Peyer's patch (tissue), 4 donors: ENCODE results near the gene CARD10.

Experiments used
- POLR2A ChIP-seq, 2 donors: fragments of 450-650 bp; IDR thresholded peaks; one replicate each; pipeline ENCODE4 v1.5.1; 2017; ENCODE audit warnings: antibody characterized with exemption in 2 of 2, mild to moderate bottlenecking in 2 of 2, moderate library complexity in 2 of 2
- TF ChIP-seq, protein P1 (sequence below), 6 experiments: fragments of 450-650 bp in 4 of 6; fragments of 200-600 bp in 2 of 6; sonication (generic) in 1 of 6; IDR thresholded peaks; one replicate each; pipeline ENCODE4 v1.5.1; 2017 to 2019; ENCODE audit warnings: antibody characterized with exemption in 6 of 6, mild to moderate bottlenecking in 3 of 6, moderate library complexity in 1 of 6

DNA sequence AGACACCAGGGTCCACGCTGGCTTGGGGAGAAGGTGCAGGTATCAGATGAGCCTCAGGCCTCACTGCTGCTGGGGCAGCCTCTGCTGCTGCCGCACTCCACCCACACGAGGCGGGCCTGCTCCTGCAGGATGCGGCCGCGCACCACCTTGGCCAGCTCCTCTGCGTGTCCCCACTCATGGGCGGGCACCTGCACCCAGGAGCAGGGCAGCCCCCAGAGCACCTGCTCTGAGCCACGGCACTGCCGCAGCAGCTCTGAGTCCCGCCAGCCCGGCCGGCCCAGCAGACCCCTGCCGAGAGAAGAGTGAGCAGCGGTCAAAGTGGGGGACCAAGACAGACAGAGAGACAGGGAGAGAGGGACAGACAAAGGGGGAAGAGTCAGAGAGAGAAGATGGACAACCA lies 28.1 kb downstream of the CARD10 start:
- TF ChIP-seq, protein P1, sequence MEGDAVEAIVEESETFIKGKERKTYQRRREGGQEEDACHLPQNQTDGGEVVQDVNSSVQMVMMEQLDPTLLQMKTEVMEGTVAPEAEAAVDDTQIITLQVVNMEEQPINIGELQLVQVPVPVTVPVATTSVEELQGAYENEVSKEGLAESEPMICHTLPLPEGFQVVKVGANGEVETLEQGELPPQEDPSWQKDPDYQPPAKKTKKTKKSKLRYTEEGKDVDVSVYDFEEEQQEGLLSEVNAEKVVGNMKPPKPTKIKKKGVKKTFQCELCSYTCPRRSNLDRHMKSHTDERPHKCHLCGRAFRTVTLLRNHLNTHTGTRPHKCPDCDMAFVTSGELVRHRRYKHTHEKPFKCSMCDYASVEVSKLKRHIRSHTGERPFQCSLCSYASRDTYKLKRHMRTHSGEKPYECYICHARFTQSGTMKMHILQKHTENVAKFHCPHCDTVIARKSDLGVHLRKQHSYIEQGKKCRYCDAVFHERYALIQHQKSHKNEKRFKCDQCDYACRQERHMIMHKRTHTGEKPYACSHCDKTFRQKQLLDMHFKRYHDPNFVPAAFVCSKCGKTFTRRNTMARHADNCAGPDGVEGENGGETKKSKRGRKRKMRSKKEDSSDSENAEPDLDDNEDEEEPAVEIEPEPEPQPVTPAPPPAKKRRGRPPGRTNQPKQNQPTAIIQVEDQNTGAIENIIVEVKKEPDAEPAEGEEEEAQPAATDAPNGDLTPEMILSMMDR (IDR thresholded peaks at IDR 0.05): no peak
- no peak for TF ChIP-seq POLR2A (IDR thresholded peaks at IDR 0.05)
